GM23338 (cell line): ENCODE measurements around the gene MRPS22. TPM values are rescaled to one million over a fixed set of nuclear protein-coding genes. Genes with fewer than 3 reads are reported as not detected.

Experiments
- CREB1 ChIP-seq: fragments of 250-450 bp; sonication (Bioruptor Pico); IDR thresholded peaks from 2 replicates; pipeline ENCODE4 v1.5.0; 2020; ENCODE audit warnings: low read depth, mild to moderate bottlenecking, moderate library complexity
- EZH2 ChIP-seq: fragments of 200-600 bp; sonication (generic); IDR thresholded peaks from one replicate; pipeline ENCODE4 v1.8.0; 2017; ENCODE audit warnings: antibody characterized with exemption, mild to moderate bottlenecking, low read depth; ENCODE audit not compliant: unreplicated experiment
- EZH2phosphoT487 ChIP-seq: fragments of 200-600 bp; sonication (generic); IDR thresholded peaks from one replicate; pipeline ENCODE4 v1.8.1; 2018; ENCODE audit warnings: antibody characterized with exemption; ENCODE audit not compliant: unreplicated experiment
- NANOG ChIP-seq: IDR thresholded peaks from 2 replicates; pipeline ENCODE4 v1.6.1; 2016; ENCODE audit warnings: antibody characterized with exemption, borderline replicate concordance
- POLR2AphosphoS5 ChIP-seq: IDR thresholded peaks from 2 replicates; pipeline ENCODE4 v1.6.1; 2016; ENCODE audit warnings: antibody characterized with exemption, low read depth
- STAT1 ChIP-seq: IDR thresholded peaks from one replicate; pipeline ENCODE4 v1.6.1; 2016; ENCODE audit warnings: antibody characterized with exemption; ENCODE audit not compliant: unreplicated experiment
- polyA plus RNA-seq: library from polyadenylated mRNA; unstranded; fragments of >200 nt; fragmentation: Nextera tagmentation; extraction: Ambion mirVana; gene quantifications from 2 replicates; pipeline ENCODE4 v1.2.1, GENCODE V29; 2016
- total RNA-seq: library from RNA; depleted of rRNA; stranded (reverse); fragments of >200 nt; shearing (Covaris generic); gene quantifications from 2 replicates; pipeline ENCODE4 v1.2.3, GENCODE V29; 2014
- TF ChIP-seq, protein P1 (sequence below): fragments of 250-450 bp; sonication (Bioruptor Pico); IDR thresholded peaks from 2 replicates; pipeline ENCODE4 v1.5.0; 2020; ENCODE audit warnings: mild to moderate bottlenecking, moderate library complexity
- TF ChIP-seq, protein P2 (sequence below), 2 experiments: fragments of 200-600 bp in 1 of 2; sonication (generic) in 1 of 2; conservative IDR thresholded peaks; 2 replicates each; pipeline versions ENCODE4 v1.5.1 to v1.6.1; 2016 to 2017; ENCODE audit warnings: antibody characterized with exemption in 2 of 2, low read depth in 2 of 2, mild to moderate bottlenecking in 2 of 2, moderate library complexity in 1 of 2

MRPS22 gene
- total and polyA plus RNA-seq, 2 experiments from 2014 or later = 58.4 to 65.6 TPM

DNA sequence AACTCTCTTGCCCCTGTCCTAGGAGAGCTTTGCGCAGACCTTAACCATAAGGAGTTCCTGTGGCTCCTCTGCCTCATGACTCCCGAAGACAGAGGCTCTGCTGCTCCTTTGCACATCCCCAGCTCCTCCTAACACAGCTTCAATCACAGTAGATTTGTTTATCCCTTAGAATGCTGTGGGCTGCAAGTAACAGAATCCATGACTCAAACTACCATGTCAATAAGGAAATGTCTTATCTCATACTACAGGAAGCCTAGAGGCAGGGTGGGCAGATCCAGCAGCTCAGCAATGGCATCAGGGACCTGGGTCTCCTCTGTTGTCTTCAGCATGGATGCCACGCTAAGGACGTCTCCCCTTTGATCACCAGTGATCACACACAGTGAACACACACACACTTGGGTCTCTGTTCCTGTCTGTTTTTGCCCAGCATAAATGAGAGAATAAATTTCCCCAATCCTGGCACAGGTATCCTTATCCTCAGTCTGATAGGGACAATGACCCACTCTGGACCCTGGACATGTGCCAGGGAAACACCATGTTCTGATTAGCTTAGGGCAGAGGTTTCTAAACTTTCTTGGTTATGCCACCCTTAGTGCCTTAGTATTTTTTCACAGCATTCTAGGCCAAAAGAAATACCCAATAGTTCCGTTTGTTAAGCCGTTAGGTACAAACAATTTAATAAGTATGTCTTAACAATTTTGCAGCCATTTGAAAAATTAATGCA, 46.1 kb upstream of the MRPS22 start (continued):
- TF ChIP-seq, protein P1, sequence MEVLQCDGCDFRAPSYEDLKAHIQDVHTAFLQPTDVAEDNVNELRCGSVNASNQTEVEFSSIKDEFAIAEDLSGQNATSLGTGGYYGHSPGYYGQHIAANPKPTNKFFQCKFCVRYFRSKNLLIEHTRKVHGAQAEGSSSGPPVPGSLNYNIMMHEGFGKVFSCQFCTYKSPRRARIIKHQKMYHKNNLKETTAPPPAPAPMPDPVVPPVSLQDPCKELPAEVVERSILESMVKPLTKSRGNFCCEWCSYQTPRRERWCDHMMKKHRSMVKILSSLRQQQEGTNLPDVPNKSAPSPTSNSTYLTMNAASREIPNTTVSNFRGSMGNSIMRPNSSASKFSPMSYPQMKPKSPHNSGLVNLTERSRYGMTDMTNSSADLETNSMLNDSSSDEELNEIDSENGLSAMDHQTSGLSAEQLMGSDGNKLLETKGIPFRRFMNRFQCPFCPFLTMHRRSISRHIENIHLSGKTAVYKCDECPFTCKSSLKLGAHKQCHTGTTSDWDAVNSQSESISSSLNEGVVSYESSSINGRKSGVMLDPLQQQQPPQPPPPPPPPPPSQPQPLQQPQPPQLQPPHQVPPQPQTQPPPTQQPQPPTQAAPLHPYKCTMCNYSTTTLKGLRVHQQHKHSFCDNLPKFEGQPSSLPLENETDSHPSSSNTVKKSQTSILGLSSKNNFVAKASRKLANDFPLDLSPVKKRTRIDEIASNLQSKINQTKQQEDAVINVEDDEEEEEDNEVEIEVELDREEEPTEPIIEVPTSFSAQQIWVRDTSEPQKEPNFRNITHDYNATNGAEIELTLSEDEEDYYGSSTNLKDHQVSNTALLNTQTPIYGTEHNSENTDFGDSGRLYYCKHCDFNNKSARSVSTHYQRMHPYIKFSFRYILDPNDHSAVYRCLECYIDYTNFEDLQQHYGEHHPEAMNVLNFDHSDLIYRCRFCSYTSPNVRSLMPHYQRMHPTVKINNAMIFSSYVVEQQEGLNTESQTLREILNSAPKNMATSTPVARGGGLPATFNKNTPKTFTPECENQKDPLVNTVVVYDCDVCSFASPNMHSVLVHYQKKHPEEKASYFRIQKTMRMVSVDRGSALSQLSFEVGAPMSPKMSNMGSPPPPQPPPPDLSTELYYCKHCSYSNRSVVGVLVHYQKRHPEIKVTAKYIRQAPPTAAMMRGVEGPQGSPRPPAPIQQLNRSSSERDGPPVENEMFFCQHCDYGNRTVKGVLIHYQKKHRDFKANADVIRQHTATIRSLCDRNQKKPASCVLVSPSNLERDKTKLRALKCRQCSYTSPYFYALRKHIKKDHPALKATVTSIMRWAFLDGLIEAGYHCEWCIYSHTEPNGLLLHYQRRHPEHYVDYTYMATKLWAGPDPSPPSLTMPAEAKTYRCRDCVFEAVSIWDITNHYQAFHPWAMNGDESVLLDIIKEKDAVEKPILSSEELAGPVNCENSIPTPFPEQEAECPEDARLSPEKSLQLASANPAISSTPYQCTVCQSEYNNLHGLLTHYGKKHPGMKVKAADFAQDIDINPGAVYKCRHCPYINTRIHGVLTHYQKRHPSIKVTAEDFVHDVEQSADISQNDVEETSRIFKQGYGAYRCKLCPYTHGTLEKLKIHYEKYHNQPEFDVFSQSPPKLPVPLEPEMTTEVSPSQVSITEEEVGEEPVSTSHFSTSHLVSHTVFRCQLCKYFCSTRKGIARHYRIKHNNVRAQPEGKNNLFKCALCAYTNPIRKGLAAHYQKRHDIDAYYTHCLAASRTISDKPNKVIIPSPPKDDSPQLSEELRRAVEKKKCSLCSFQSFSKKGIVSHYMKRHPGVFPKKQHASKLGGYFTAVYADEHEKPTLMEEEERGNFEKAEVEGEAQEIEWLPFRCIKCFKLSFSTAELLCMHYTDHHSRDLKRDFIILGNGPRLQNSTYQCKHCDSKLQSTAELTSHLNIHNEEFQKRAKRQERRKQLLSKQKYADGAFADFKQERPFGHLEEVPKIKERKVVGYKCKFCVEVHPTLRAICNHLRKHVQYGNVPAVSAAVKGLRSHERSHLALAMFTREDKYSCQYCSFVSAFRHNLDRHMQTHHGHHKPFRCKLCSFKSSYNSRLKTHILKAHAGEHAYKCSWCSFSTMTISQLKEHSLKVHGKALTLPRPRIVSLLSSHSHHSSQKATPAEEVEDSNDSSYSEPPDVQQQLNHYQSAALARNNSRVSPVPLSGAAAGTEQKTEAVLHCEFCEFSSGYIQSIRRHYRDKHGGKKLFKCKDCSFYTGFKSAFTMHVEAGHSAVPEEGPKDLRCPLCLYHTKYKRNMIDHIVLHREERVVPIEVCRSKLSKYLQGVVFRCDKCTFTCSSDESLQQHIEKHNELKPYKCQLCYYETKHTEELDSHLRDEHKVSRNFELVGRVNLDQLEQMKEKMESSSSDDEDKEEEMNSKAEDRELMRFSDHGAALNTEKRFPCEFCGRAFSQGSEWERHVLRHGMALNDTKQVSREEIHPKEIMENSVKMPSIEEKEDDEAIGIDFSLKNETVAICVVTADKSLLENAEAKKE (CRISPR knock-in tag) = no peak
- no peak for TF ChIP-seq NANOG
- TF ChIP-seq EZH2phosphoT487 = no peak
- no peak for TF ChIP-seq STAT1
- no peak for TF ChIP-seq POLR2AphosphoS5
- TF ChIP-seq, protein P2, sequence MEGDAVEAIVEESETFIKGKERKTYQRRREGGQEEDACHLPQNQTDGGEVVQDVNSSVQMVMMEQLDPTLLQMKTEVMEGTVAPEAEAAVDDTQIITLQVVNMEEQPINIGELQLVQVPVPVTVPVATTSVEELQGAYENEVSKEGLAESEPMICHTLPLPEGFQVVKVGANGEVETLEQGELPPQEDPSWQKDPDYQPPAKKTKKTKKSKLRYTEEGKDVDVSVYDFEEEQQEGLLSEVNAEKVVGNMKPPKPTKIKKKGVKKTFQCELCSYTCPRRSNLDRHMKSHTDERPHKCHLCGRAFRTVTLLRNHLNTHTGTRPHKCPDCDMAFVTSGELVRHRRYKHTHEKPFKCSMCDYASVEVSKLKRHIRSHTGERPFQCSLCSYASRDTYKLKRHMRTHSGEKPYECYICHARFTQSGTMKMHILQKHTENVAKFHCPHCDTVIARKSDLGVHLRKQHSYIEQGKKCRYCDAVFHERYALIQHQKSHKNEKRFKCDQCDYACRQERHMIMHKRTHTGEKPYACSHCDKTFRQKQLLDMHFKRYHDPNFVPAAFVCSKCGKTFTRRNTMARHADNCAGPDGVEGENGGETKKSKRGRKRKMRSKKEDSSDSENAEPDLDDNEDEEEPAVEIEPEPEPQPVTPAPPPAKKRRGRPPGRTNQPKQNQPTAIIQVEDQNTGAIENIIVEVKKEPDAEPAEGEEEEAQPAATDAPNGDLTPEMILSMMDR (conservative IDR thresholded peaks at IDR 0.05; ENCODE audit: low read depth in 2 of 2) = no peak
- no peak for TF ChIP-seq EZH2
- no peak for TF ChIP-seq CREB1 (CRISPR knock-in tag)
